Activated T-helper 1 cell treated with Interleukin-2 at 50 U/mL for 16 hours (primary cell): ENCODE results near the gene PARD3B.

Experiments used
- DNase-seq: peaks from one replicate; pipeline ENCODE4 v3.0.0-alpha.2; 2020; ENCODE audit warnings: low read depth

Gene PARD3B

GRCh38 chr2:205510345-205510744 is 965.1 kb downstream of the PARD3B start:
- DNase-seq: no peak

DNA sequence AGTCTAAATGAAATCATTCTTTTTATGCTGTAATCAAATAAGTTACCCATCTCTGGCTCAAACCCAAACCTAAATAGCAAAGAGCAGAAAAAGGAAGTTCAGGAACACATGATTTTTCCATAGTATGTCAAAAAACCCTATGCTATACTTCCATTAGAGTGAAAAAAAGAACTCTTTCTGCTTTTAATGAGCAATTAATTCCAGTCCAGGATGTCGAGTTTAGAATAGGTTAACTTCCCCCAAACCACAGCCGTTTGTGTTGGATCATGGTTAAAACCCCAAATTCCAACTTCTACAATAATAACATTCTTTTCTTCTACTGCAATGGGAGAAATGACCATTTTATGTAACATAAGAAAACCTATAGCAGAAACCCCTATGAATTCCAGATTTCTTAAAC is 965.9 kb downstream of the PARD3B start:
- no peak for DNase-seq

- no peak for DNase-seq
These were observed 966.4 kb downstream of the PARD3B start for GRCh38 chr2:205511641-205512040.

GRCh38 chr2:205520311-205520710 is 975.0 kb downstream of the PARD3B start:
- DNase-seq: no peak

- no peak for DNase-seq
These were observed 979.4 kb downstream of the PARD3B start for GRCh38 chr2:205524656-205525055.

GRCh38 chr2:205527801-205528200 is 982.5 kb downstream of the PARD3B start:
- no peak for DNase-seq

- DNase-seq: no peak
These were observed 985.8 kb downstream of the PARD3B start for GRCh38 chr2:205531072-205531471.

GRCh38 chr2:205531489-205532148 is 986.3 kb downstream of the PARD3B start:
- DNase-seq: no peak

DNA sequence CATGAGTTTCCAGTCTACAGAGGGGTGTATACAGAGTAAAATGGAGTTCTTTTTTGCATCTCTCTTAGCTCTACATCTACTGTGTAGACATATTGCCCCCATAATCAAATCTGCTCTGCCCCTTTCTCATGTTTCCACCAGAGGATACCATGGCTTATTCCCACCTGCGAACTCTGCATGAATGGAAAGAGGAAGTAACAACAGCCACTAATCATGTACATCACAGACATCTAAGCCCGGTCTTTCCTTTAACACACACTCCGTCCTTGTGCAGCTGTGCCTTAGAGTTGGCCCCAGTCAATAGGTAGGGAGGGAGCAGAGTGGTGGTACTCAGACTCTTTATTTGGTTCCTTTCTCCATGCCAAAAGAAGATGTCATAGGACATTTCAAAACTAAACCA is 989.7 kb downstream of the PARD3B start:
- no peak for DNase-seq

GRCh38 chr2:205539603-205540002 is 994.3 kb downstream of the PARD3B start:
- DNase-seq: no peak

DNA sequence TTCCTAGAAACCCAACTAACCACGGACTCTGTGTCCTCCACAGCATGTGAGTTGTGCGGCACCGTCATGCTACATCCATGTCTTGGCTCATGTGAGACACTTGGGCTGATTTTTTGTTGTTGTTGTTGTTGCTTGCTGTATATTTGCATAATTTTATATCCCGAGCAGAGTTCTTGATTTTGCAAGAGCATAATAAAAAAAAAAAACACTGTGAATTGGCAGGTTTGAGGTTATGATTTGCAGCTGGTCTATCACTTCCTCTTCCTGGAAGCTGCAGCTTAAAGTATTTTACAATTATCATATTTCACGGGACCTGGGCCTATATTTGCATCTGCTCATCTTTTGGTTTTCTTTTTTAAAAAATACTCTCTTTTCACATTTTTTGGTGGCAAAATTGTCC is 994.8 kb downstream of the PARD3B start:
- DNase-seq: no peak

DNA sequence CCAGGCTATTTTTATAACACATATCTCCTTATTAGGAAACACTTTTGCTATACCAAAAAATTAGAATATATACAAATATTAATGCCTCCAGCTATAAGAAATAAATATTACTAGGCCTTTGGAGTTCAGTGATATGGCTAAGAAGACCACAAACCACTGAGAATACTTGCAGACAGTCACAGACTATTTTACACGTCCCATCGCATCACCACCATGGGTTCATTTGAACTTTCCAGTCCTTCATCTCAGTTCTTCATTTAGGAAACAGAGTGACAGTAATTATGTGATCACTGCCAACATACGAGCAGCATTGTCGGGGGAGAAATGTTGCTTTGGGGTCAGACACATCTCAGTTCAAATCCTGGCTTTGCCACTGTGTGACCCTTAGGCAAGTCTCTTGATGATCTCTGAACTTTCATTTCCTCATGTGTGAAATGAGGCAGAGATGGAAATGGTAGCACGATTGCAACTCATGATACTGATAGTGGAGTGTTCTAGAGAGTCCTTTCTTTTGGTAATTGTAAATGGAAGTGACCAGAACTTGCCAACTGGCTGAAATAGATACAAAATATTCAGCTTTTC is 998.1 kb downstream of the PARD3B start:
- no peak for DNase-seq

- DNase-seq: no peak
These were observed 998.8 kb downstream of the PARD3B start for GRCh38 chr2:205543937-205544702.

- no peak for DNase-seq
These were observed 1000.9 kb downstream of the PARD3B start for GRCh38 chr2:205545971-205546816.

DNA sequence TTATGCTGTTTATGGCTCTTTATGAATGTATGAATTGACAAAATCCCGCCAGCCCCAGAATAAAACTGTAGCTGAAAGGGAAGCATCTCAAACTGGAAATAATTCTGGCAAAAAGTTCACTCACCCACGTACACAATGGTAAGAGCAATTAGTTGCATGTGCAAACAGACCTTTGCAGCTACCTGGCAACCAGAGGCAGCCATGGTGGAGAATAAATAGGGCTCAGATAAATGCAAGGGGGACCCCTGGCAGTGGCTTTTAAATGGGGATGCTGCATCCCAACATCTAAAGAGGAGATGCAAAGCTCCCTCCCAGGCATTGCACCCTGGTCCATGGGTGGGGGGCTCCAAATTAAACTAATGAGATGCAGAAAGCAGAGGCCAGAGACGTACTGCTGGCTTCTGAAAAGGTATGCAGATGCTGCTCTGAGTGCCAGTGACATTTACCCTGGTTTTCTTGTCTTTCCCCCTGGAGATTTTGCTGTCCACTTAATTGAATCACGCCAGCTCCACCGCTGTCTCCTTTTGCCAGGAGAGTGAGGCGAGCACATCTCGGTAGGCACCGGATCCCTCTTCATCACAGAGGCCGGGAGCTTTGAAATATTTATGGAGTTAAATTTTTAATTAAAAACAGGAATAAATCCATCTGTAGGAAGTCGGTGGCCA is 1010.4 kb downstream of the PARD3B start:
- no peak for DNase-seq

- DNase-seq: no peak
These were observed 1011.1 kb downstream of the PARD3B start for GRCh38 chr2:205556357-205556756.

GRCh38 chr2:205556841-205557539 is 1011.7 kb downstream of the PARD3B start:
- DNase-seq: no peak

DNA sequence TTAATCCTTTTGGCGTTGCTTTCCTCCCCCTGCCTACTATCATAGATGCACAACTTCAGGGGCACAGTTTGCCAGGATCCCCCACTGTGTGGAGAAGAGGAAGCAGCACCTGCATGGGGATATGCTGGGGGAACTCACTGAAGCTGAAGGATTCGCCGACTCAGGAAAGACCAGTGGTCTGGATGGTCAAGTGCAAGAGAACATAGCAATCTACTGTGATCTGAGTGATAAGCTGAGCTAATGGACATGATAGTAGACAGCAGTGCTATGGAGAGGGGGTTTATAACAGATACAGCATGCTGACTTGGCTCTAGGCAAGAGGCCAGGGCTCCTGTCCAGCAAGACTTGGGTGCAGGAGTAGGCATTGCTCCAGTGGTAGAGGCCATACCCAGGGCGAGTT is 1012.6 kb downstream of the PARD3B start:
- DNase-seq: no peak

DNA sequence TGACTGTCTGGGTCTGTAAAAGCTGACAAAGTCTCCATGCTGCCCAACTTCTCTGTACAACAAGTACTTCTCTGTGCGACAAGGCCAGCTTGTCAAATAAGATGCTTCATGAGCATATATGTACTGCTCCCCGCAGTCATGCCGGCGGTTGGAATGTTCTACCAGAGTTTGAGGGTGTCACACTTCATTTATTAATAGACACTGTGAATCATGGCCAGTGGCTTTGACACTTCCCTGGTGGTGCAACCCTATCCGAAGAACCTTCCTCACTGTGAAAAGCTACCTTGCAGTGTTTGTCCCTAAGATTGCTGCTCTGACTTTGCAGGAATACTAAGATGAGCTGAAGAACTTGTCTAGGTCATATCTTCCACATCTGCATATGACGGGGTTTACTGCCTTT is 1016.2 kb downstream of the PARD3B start:
- DNase-seq: no peak

GRCh38 chr2:205563646-205564045 is 1018.4 kb downstream of the PARD3B start:
- DNase-seq: no peak
